Fibroblast of skin of right biceps (primary cell): ENCODE results near the gene SLC35F3.

Experiments used
- DNase-seq: peaks from one replicate; pipeline ENCODE4 v3.0.0-alpha.2; 2013

SLC35F3 gene

GRCh38 chr1:233975486-233975885, 71.0 kb downstream of the SLC35F3 start:
- no peak for DNase-seq

- no peak for DNase-seq
Observed at GRCh38 chr1:233981042-233981675, 76.7 kb downstream of the SLC35F3 start.

GRCh38 chr1:233982827-233983518, 78.5 kb downstream of the SLC35F3 start:
- DNase-seq = no peak

GRCh38 chr1:233983811-233984210, 79.3 kb downstream of the SLC35F3 start:
- no peak for DNase-seq

GRCh38 chr1:233988963-233989696, 84.7 kb downstream of the SLC35F3 start:
- no peak for DNase-seq

GRCh38 chr1:233990486-233990885, 86.0 kb downstream of the SLC35F3 start:
- no peak for DNase-seq

- DNase-seq = no peak
Observed at GRCh38 chr1:233993651-233994050, 89.2 kb downstream of the SLC35F3 start.

GRCh38 chr1:233994112-233994511, 89.6 kb downstream of the SLC35F3 start:
- no peak for DNase-seq

GRCh38 chr1:233998456-233998855, 94.0 kb downstream of the SLC35F3 start:
- no peak for DNase-seq

GRCh38 chr1:233998891-233999290, 94.4 kb downstream of the SLC35F3 start:
- no peak for DNase-seq

- no peak for DNase-seq
Observed at GRCh38 chr1:234000557-234001041, 96.1 kb downstream of the SLC35F3 start.

GRCh38 chr1:234001817-234002216, 97.3 kb downstream of the SLC35F3 start:
- no peak for DNase-seq

- no peak for DNase-seq
Observed at GRCh38 chr1:234004591-234004990, 100.1 kb downstream of the SLC35F3 start.

- DNase-seq = no peak
Observed at GRCh38 chr1:234007684-234008083, 103.2 kb downstream of the SLC35F3 start.

- no peak for DNase-seq
Observed at GRCh38 chr1:234008591-234008990, 104.1 kb downstream of the SLC35F3 start.

GRCh38 chr1:234009668-234010067, 105.2 kb downstream of the SLC35F3 start:
- DNase-seq = no peak

GRCh38 chr1:234014208-234014607, 109.7 kb downstream of the SLC35F3 start:
- DNase-seq = no peak

- no peak for DNase-seq
Observed at GRCh38 chr1:234018816-234019215, 114.3 kb downstream of the SLC35F3 start.

GRCh38 chr1:234019387-234019786, 114.9 kb downstream of the SLC35F3 start:
- DNase-seq = no peak

GRCh38 chr1:234022302-234022701, 117.8 kb downstream of the SLC35F3 start:
- no peak for DNase-seq

GRCh38 chr1:234039603-234040002, 135.1 kb downstream of the SLC35F3 start:
- no peak for DNase-seq

GRCh38 chr1:234040446-234041317, 136.2 kb downstream of the SLC35F3 start:
- no peak for DNase-seq

- no peak for DNase-seq
Observed at GRCh38 chr1:234044079-234044478, 139.6 kb downstream of the SLC35F3 start.
